BLaER1 (cell line): Measurements from ENCODE around the gene PON1.

Experiments
- H3K27ac ChIP-seq: shearing (Covaris generic); formaldehyde crosslinking; 2 replicates; pipeline ENCODE4 v1.8.1; 2022
- H3K27me3 ChIP-seq: shearing (Covaris generic); formaldehyde crosslinking; 2 replicates; pipeline ENCODE4 v1.8.1; 2022
- H3K36me3 ChIP-seq: shearing (Covaris generic); formaldehyde crosslinking; 2 replicates; pipeline ENCODE4 v1.8.1; 2022
- H3K4me1 ChIP-seq: shearing (Covaris generic); formaldehyde crosslinking; 2 replicates; pipeline ENCODE4 v1.8.1; 2022
- H3K4me2 ChIP-seq: shearing (Covaris generic); formaldehyde crosslinking; 2 replicates; pipeline ENCODE4 v1.8.1; 2022
- H3K4me3 ChIP-seq: shearing (Covaris generic); formaldehyde crosslinking; 2 replicates; pipeline ENCODE4 v1.8.1; 2022
- H3K9ac ChIP-seq: shearing (Covaris generic); formaldehyde crosslinking; 2 replicates; pipeline ENCODE4 v1.8.1; 2022
- H3K9me3 ChIP-seq: shearing (Covaris generic); formaldehyde crosslinking; 2 replicates; pipeline ENCODE4 v1.8.1; 2022
- H4K20me1 ChIP-seq: shearing (Covaris generic); formaldehyde crosslinking; 2 replicates; pipeline ENCODE4 v1.8.1; 2022
- Cebpa-rat ChIP-seq: shearing (Covaris generic); IDR thresholded peaks from 2 replicates; pipeline ENCODE4 v1.8.1; 2022

PON1 gene

GRCh38 chr7:95334447-95334846, 10.1 kb upstream of the PON1 start:
- Histone ChIP-seq H3K4me2 (no peak overlapping the region), H3K27ac (no peak overlapping the region), H3K9me3 (no peaks in the 10 kb centered on the region), H3K36me3 (no peaks in the 10 kb centered on the region), H3K4me1 (peaks cover 11% of the 10 kb centered on the region; the same call in 1 of the 2 replicates), H3K4me3 (no peak overlapping the region), H3K9ac (no peak overlapping the region), H4K20me1 (no peaks in the 10 kb centered on the region), H3K27me3 (no peaks in the 10 kb centered on the region)
- no peak for TF ChIP-seq Cebpa-rat

DNA sequence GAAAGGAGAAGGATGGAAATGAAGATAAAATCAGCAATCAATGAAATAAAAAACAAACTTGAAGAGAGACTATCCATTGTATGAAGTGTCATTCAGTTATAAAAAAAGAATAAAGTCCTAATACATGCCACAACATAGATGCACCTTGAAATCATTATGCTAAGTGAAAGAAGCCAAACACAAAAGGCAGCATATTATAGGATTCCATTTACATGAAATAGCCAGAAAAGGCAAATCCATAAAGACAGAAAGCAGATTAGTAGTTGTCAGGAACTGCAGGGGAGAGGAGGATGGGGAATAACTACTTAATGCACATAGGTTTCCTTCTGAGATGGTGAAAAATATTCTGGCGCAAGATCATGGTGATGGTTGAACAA, 6.6 kb upstream of the PON1 start:
- Histone ChIP-seq H3K9me3 (no peaks in the 10 kb centered on the region), H3K4me2 (peak overlapping the region; percentile 88), H3K9ac (peak overlapping the region; percentile 53), H3K4me3 (peak overlapping the region; percentile 57; the same call in 1 of the 2 replicates), H3K27ac (peak overlapping the region; percentile 26; the same call in 1 of the 2 replicates), H3K27me3 (no peaks in the 10 kb centered on the region), H4K20me1 (no peaks in the 10 kb centered on the region), H3K4me1 (peaks cover 11% of the 10 kb centered on the region; the same call in 1 of the 2 replicates), H3K36me3 (no peaks in the 10 kb centered on the region)
- no peak for TF ChIP-seq Cebpa-rat

DNA sequence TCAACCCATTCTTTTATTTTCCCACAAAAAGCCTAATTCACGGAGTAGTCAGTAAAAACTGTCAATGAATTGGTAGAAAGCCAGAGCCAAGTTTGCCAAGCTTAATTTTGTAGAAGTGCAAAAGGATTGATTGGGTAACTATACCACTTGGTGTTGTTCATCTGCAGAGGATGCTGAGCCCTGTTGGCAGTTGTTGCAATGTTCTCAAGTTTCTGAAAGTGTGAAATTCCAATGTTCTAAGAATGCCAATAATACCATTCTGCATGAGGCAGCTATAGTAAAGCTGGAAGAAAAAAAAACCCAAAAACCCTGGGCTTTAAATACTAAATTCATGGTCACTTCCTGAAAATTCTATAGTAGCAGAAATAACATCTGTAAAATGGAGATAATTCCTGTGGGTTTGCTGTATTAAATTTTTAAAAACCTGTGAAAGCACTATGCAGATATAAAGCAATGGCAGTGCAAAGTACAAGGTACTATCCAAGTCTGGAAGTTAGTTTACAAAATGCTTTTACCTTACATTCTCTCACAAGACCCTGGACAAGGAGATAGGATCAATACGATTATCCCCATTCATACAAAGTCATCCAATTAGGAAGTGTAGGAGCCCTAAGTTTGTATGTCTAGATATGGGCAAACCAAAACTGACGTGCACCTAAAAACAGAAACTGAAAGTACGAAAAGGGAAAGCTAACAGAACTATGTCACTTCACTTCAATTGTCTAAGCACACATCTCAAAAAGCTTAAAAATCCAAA, 6.0 kb upstream of the PON1 start:
- peak overlapping the region; percentile 88 for H3K4me2 ChIP-seq
- peak overlapping the region; percentile 26; the same call in 1 of the 2 replicates for H3K27ac ChIP-seq
- peak overlapping the region; percentile 53 for H3K9ac ChIP-seq
- H3K9me3 ChIP-seq = no peaks in the 10 kb centered on the region
- H3K4me1 ChIP-seq = peaks cover 11% of the 10 kb centered on the region; the same call in 1 of the 2 replicates
- H3K27me3 ChIP-seq = no peaks in the 10 kb centered on the region
- H3K4me3 ChIP-seq = peak overlapping the region; percentile 57
- H3K36me3 ChIP-seq = no peaks in the 10 kb centered on the region
- H4K20me1 ChIP-seq = no peaks in the 10 kb centered on the region
- TF ChIP-seq Cebpa-rat = no peak

DNA sequence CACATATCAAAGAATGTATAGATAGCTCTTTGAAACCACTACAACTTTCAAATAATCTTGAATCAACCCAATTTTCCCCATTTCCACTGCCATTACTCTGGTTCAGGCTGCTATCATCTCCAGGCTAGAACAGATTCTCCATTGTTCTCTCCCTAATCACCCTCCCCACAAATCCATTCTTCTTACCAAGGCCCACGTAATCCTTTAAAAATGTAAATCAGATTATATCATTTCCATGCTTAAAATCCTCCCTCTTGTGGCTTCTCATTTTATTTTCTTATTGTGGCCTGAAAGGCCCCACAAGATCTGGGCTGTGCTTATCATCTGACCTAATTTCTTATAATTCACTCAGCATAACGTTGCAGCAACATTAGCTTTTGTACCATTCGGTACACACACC, 3.0 kb upstream of the PON1 start:
- Histone ChIP-seq H3K27ac (no peak overlapping the region), H3K9ac (no peak overlapping the region), H3K9me3 (no peaks in the 10 kb centered on the region), H3K4me3 (no peak overlapping the region), H3K4me1 (peaks cover 11% of the 10 kb centered on the region; the same call in 1 of the 2 replicates), H4K20me1 (no peaks in the 10 kb centered on the region), H3K27me3 (no peaks in the 10 kb centered on the region), H3K4me2 (no peak overlapping the region), H3K36me3 (no peaks in the 10 kb centered on the region)
- TF ChIP-seq Cebpa-rat = no peak

DNA sequence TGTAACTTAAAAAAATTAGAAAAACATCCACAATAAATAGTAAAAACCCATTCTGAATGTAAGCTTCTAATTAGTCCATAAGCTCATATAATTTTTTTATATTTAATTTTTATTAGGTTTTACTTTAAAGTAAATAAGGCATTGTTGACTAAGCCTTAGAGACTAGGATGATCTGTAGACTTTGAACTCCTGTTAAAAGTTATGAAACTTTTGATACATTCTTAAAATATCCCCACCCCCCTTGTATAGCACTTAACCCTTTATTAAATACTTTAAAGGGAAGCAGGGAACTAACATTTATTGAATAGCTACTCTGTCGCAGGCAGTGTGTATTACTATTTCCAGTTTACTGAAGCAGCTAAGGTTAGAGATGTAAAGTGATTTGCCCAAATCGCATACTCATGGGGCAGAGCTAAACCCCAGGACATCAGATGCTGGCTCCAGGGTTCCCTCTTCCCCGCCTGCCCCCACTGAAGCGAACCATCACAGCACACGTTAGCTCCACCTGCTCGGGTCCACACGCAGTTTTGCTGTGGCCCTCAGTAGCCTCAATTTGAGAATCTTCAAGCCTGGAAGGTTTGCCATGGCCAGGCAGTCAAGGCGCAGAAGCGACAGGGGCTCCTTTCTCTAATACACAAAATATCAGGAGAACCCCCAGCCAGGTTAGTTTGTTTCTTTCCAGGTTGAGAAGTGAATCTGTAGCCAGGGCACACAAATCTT, 762 bp downstream of the PON1 start:
- Histone ChIP-seq H3K27me3 (no peaks in the 10 kb centered on the region), H3K4me3 (no peak overlapping the region), H3K4me2 (no peak overlapping the region), H3K27ac (no peak overlapping the region), H3K36me3 (no peaks in the 10 kb centered on the region), H3K9me3 (no peaks in the 10 kb centered on the region), H3K4me1 (no peaks in the 10 kb centered on the region), H3K9ac (no peak overlapping the region), H4K20me1 (no peaks in the 10 kb centered on the region)
- TF ChIP-seq Cebpa-rat = no peak

DNA sequence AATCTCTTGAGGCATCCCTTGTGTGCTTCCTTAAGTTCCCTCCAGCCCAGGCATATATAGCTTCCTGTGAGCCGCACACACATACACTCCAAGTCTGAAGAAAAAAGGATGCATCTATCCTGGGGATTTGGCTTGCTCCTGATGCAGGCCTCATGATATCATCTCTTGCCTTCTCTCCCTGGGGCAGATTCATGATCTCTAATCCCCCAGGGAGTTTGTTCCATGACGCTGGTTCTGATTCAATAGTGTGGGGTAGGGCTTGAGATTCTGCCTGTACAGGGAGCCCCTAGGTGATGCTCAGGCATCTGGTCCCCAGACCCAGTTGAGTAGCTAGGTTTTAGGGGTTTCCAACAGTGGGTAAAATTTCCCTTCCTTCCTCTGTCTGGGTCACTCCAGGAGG, 1.5 kb downstream of the PON1 start:
- no peak overlapping the region for H3K9ac ChIP-seq
- no peaks in the 10 kb centered on the region for H3K4me1 ChIP-seq
- no peak overlapping the region for H3K4me2 ChIP-seq
- no peaks in the 10 kb centered on the region for H3K27me3 ChIP-seq
- H3K9me3 ChIP-seq = no peaks in the 10 kb centered on the region
- no peaks in the 10 kb centered on the region for H4K20me1 ChIP-seq
- TF ChIP-seq Cebpa-rat = no peak
- H3K4me3 ChIP-seq = no peak overlapping the region
- no peaks in the 10 kb centered on the region for H3K36me3 ChIP-seq
- H3K27ac ChIP-seq = no peak overlapping the region

DNA sequence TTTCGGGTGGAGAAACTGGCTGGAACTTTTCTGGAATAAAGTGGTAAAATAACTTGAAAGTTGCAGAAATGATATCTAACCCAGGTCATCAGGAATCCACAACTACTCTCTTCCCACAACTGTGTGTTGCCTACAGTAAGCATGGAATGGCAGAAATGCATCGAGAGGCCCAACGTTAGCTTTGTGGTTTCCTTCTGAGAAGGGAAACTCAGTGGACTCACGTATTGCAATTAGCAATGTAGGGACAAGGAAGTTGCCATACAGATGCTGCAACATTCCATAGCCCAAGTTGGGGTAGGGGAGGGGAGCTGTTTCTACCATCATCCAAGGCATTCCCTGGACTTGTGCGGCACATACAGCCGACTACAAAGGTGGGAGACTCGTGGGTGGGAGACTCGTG, 1.9 kb downstream of the PON1 start:
- TF ChIP-seq Cebpa-rat = no peak
- Histone ChIP-seq H3K4me3 (no peak overlapping the region), H4K20me1 (no peaks in the 10 kb centered on the region), H3K27me3 (no peaks in the 10 kb centered on the region), H3K9me3 (no peaks in the 10 kb centered on the region), H3K4me2 (no peak overlapping the region), H3K27ac (no peak overlapping the region), H3K9ac (no peak overlapping the region), H3K4me1 (no peaks in the 10 kb centered on the region), H3K36me3 (no peaks in the 10 kb centered on the region)

- H3K9me3 ChIP-seq = no peaks in the 10 kb centered on the region
- TF ChIP-seq Cebpa-rat = no peak
- H3K36me3 ChIP-seq = no peaks in the 10 kb centered on the region
- H3K4me1 ChIP-seq = no peaks in the 10 kb centered on the region
- no peaks in the 10 kb centered on the region for H4K20me1 ChIP-seq
- H3K9ac ChIP-seq = no peak overlapping the region
- H3K4me2 ChIP-seq = no peak overlapping the region
- no peaks in the 10 kb centered on the region for H3K27me3 ChIP-seq
- H3K27ac ChIP-seq = no peak overlapping the region
- H3K4me3 ChIP-seq = no peak overlapping the region
These were observed 2.6 kb downstream of the PON1 start for GRCh38 chr7:95321720-95322119.

- Histone ChIP-seq H3K9ac (no peak overlapping the region), H3K36me3 (no peaks in the 10 kb centered on the region), H3K27ac (no peak overlapping the region), H3K4me2 (no peak overlapping the region), H3K4me1 (no peaks in the 10 kb centered on the region), H3K9me3 (no peaks in the 10 kb centered on the region), H3K4me3 (no peak overlapping the region), H3K27me3 (no peaks in the 10 kb centered on the region), H4K20me1 (no peaks in the 10 kb centered on the region)
- no peak for TF ChIP-seq Cebpa-rat
These were observed 3.7 kb downstream of the PON1 start for GRCh38 chr7:95320651-95321050.

DNA sequence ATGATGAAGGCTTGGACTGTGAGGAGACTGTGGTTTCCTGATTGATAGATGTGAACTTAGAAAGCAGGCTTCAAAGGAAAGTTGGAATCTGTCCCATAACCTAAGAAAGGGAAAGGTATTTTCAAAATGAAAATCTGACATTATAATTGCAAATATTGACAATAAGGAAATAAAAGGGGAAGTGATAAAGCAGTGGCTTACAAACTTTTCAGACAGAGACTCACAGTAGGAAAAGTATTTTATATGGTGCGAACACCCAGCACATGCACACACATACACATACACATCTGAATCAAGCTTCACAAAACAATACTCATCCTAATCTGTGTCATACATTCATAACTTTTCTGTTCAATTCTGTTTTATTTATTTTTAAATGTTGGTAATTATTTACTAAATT, 4.8 kb downstream of the PON1 start:
- no peak overlapping the region for H3K9ac ChIP-seq
- H3K27ac ChIP-seq = no peak overlapping the region
- H3K9me3 ChIP-seq = no peaks in the 10 kb centered on the region
- H3K4me2 ChIP-seq = no peak overlapping the region
- no peaks in the 10 kb centered on the region for H3K27me3 ChIP-seq
- no peak for TF ChIP-seq Cebpa-rat
- no peak overlapping the region for H3K4me3 ChIP-seq
- no peaks in the 10 kb centered on the region for H4K20me1 ChIP-seq
- no peaks in the 10 kb centered on the region for H3K36me3 ChIP-seq
- H3K4me1 ChIP-seq = no peaks in the 10 kb centered on the region
